Measurements from ENCODE around the gene GPR143. TPM values are rescaled to one million over a fixed set of nuclear protein-coding genes. Genes with fewer than 3 reads are reported as not detected.
"Not testable (repeated sequence)": the region's sequence is repeated elsewhere in the genome, so short reads cannot be mapped to it uniquely, and the experiment has no call there.

Gene GPR143
- 10 to 100 TPM; 11.9 to 14.4 (median 13.8) TPM for polyA plus RNA-seq (ENCODE audit: insufficient read length in 4 of 4)

GRCh38 chrX:9765737-9766097 is at the start of gene GPR143:
TSS of gene GPR143 (minus strand) at chrX:9765847. CDS start at chrX:9765817, 30 bp downstream.
- no peak for DNase-seq (ENCODE audit: low read depth in 4 of 4, low spot score in 2 of 4)

GRCh38 chrX:9811086-9811485 is 45.4 kb upstream of the GPR143 start:
- not testable (repeated sequence) for DNase-seq (ENCODE audit: low read depth in 4 of 4, low spot score in 2 of 4)

GRCh38 chrX:9809876-9810275 is 44.2 kb upstream of the GPR143 start:
- DNase-seq (ENCODE audit: low read depth in 4 of 4, low spot score in 2 of 4), result not testable (repeated sequence)

GRCh38 chrX:9807355-9808182 is 41.9 kb upstream of the GPR143 start:
- no peak for DNase-seq (ENCODE audit: low read depth in 4 of 4, low spot score in 2 of 4)

- DNase-seq (ENCODE audit: low read depth in 4 of 4, low spot score in 2 of 4), result no peak
Measured at GRCh38 chrX:9805956-9806355, 40.3 kb upstream of the GPR143 start.

GRCh38 chrX:9804444-9804843 is 38.8 kb upstream of the GPR143 start:
- no peak for DNase-seq (ENCODE audit: low read depth in 4 of 4, low spot score in 2 of 4)

- no peak for DNase-seq (ENCODE audit: low read depth in 4 of 4, low spot score in 2 of 4)
Measured at GRCh38 chrX:9802737-9803136, 37.1 kb upstream of the GPR143 start.

- no peak for DNase-seq (ENCODE audit: low read depth in 4 of 4, low spot score in 2 of 4)
Measured at GRCh38 chrX:9797384-9798360, 32.0 kb upstream of the GPR143 start.

GRCh38 chrX:9794495-9794894 is 28.8 kb upstream of the GPR143 start:
- DNase-seq (ENCODE audit: low read depth in 4 of 4, low spot score in 2 of 4), result no peak

- no peak for DNase-seq (ENCODE audit: low read depth in 4 of 4, low spot score in 2 of 4)
Measured at GRCh38 chrX:9790866-9791265, 25.2 kb upstream of the GPR143 start.

- DNase-seq (ENCODE audit: low read depth in 4 of 4, low spot score in 2 of 4), result no peak
Measured at GRCh38 chrX:9789555-9789954, 23.9 kb upstream of the GPR143 start.

- DNase-seq (ENCODE audit: low read depth in 4 of 4, low spot score in 2 of 4), result no peak
Measured at GRCh38 chrX:9788911-9789310, 23.3 kb upstream of the GPR143 start.

GRCh38 chrX:9786798-9787635 is 21.4 kb upstream of the GPR143 start:
- no peak for DNase-seq (ENCODE audit: low read depth in 4 of 4, low spot score in 2 of 4)

GRCh38 chrX:9785944-9786797 is 20.5 kb upstream of the GPR143 start, which contains the start of gene SHROOM2:
TSS of gene SHROOM2 (plus strand) at chrX:9786429. CDS start at chrX:9786546, 117 bp downstream.
- no peak for DNase-seq (ENCODE audit: low read depth in 4 of 4, low spot score in 2 of 4)

GRCh38 chrX:9785254-9785943 is 19.8 kb upstream of the GPR143 start:
- DNase-seq (ENCODE audit: low read depth in 4 of 4, low spot score in 2 of 4), result no peak

- no peak for DNase-seq (ENCODE audit: low read depth in 4 of 4, low spot score in 2 of 4)
Measured at GRCh38 chrX:9784332-9784731, 18.7 kb upstream of the GPR143 start.

GRCh38 chrX:9781941-9782340 is 16.3 kb upstream of the GPR143 start:
- no peak for DNase-seq (ENCODE audit: low read depth in 4 of 4, low spot score in 2 of 4)

- no peak for DNase-seq (ENCODE audit: low read depth in 4 of 4, low spot score in 2 of 4)
Measured at GRCh38 chrX:9775930-9776329, 10.3 kb upstream of the GPR143 start.

GRCh38 chrX:9772943-9773342 is 7.3 kb upstream of the GPR143 start:
- no peak for DNase-seq (ENCODE audit: low read depth in 4 of 4, low spot score in 2 of 4)

Measured in left renal cortex interstitium (tissue), 4 donors.